GM21576 (cell line): ENCODE measurements around the gene ELMO1.

Experiments
- ATAC-seq: cut with Tn5 transposase; IDR thresholded peaks from one replicate; pipeline ENCODE4 v1.9.1; 2021; ENCODE audit warnings: mild to moderate bottlenecking, moderate library complexity; ENCODE audit not compliant: unreplicated experiment

ELMO1 gene

GRCh38 chr7:36820527-36821170 lies 628.0 kb downstream of the ELMO1 start:
- ATAC-seq: no peak

GRCh38 chr7:36819639-36820038 lies 629.0 kb downstream of the ELMO1 start:
- no peak for ATAC-seq

GRCh38 chr7:36814311-36814710 lies 634.4 kb downstream of the ELMO1 start:
- no peak for ATAC-seq

GRCh38 chr7:36811807-36812206 lies 636.9 kb downstream of the ELMO1 start:
- no peak for ATAC-seq

GRCh38 chr7:36810489-36810888 lies 638.2 kb downstream of the ELMO1 start:
- ATAC-seq: no peak

- ATAC-seq: no peak
Observed at GRCh38 chr7:36810032-36810431, 638.6 kb downstream of the ELMO1 start.

GRCh38 chr7:36809510-36809909 lies 639.2 kb downstream of the ELMO1 start:
- ATAC-seq: no peak

GRCh38 chr7:36809086-36809485 lies 639.6 kb downstream of the ELMO1 start:
- no peak for ATAC-seq

GRCh38 chr7:36806891-36807290 lies 641.8 kb downstream of the ELMO1 start:
- no peak for ATAC-seq
